CD4-positive, CD25-positive, alpha-beta regulatory T cell (primary cell): Measurements from ENCODE around the gene AGFG2. TPM values are rescaled to one million over a fixed set of nuclear protein-coding genes. Genes with fewer than 3 reads are reported as not detected.
A peak's percentile ranks its signal among the peaks of the same experiment; 100 is the strongest.

ENCODE experiments used
- ATAC-seq, 2 donors: fragments of 150-1000 bp; cut with Tn5 transposase; one replicate each; pipeline ENCODE4 v1.10.0; 2021; ENCODE audit warnings: low read depth in 2 of 2, moderate number of reproducible peaks in 2 of 2, moderate library complexity in 1 of 2
- DNase-seq, 3 donors: peaks; one replicate each; pipeline versions ENCODE4 v3.0.0 to v3.0.0-alpha.2; 2012 to 2022; ENCODE audit warnings: mixed read lengths in 1 of 3
- H3K27ac ChIP-seq: one replicate; pipeline ENCODE4 v1.7.0; 2013; ENCODE audit warnings: mild to moderate bottlenecking, low read length; ENCODE audit not compliant: insufficient read depth, poor library complexity, severe bottlenecking
- H3K27me3 ChIP-seq: one replicate; pipeline ENCODE4 v1.7.0; 2013; ENCODE audit warnings: low read length; ENCODE audit not compliant: control insufficient read depth, insufficient read depth
- H3K36me3 ChIP-seq: one replicate; pipeline ENCODE4 v1.7.0; 2013; ENCODE audit warnings: mild to moderate bottlenecking, low read length, moderate library complexity; ENCODE audit not compliant: control insufficient read depth, insufficient read depth
- H3K4me1 ChIP-seq: 2 replicates; pipeline ENCODE4 v1.7.0; 2013; ENCODE audit warnings: mild to moderate bottlenecking, low read length; ENCODE audit not compliant: insufficient read depth, control insufficient read depth, poor library complexity, severe bottlenecking
- H3K4me3 ChIP-seq: one replicate; pipeline ENCODE4 v1.7.0; 2013; ENCODE audit warnings: low read depth, mild to moderate bottlenecking, low read length, moderate library complexity
- H3K9me3 ChIP-seq, 2 experiments: 1 replicate in 1 of 2; 2 replicates in 1 of 2; pipeline ENCODE4 v1.7.0; 2013; ENCODE audit warnings: low read length in 2 of 2, mild to moderate bottlenecking in 1 of 2, moderate library complexity in 1 of 2; ENCODE audit not compliant: control insufficient read depth in 2 of 2
- H3K27ac Mint-ChIP-seq, 3 donors: one replicate each; pipeline ENCODE4 v1.8.0; 2020 to 2022; ENCODE audit warnings: mild to moderate bottlenecking in 3 of 3, mixed read lengths in 3 of 3, moderate library complexity in 2 of 3
- H3K27me3 Mint-ChIP-seq: one replicate; pipeline ENCODE4 v1.8.0; 2022; ENCODE audit warnings: mild to moderate bottlenecking, mixed read lengths
- H3K36me3 Mint-ChIP-seq: one replicate; pipeline ENCODE4 v1.8.0; 2020; ENCODE audit warnings: mixed read lengths
- H3K4me1 Mint-ChIP-seq, 4 donors: one replicate each; pipeline ENCODE4 v1.8.0; 2020 to 2022; ENCODE audit warnings: mixed read lengths in 4 of 4, mild to moderate bottlenecking in 1 of 4
- H3K4me3 Mint-ChIP-seq, 4 donors: one replicate each; pipeline ENCODE4 v1.8.0; 2020 to 2022; ENCODE audit warnings: mild to moderate bottlenecking in 4 of 4, mixed read lengths in 4 of 4, moderate library complexity in 3 of 4
- H3K9me3 Mint-ChIP-seq, 7 donors: one replicate each; pipeline ENCODE4 v1.8.0; 2020 to 2022; ENCODE audit warnings: mixed read lengths in 7 of 7, mild to moderate bottlenecking in 3 of 7, moderate library complexity in 2 of 7
- polyA plus RNA-seq, 4 donors: library from polyadenylated mRNA; unstranded; fragments of 300-500 nt; fragmentation: Illumina TruSeq; gene quantifications; one replicate each; pipeline ENCODE4 v1.2.3, GENCODE V29; 2021
- total RNA-seq: library from RNA; stranded (reverse); gene quantifications from one replicate; pipeline ENCODE4 v1.2.3, GENCODE V29; 2022

AGFG2 gene
- total and polyA plus RNA-seq, 5 donors from 2014 or later = 11.7 to 40.8 (median 17.3) TPM

GRCh38 chr7:100566018-100566531 is 27.1 kb downstream of the AGFG2 start:
- Histone ChIP-seq H3K4me1 (peaks cover 41% of the 10 kb centered on the region), H3K27me3 (no peaks in the 10 kb centered on the region), H3K27ac (no peak overlapping the region), H3K36me3 (peaks cover 16% of the 10 kb centered on the region), H3K9me3 (no peaks in the 10 kb centered on the region), H3K4me3 (no peak overlapping the region)
- H3K9me3 Mint-ChIP-seq = no peaks in the 10 kb centered on the region
- DNase-seq (no peak), ATAC-seq (no peak)
- H3K4me3 Mint-ChIP-seq = peak overlapping the region in 1 of 4 donors; percentile 32
- H3K4me1 Mint-ChIP-seq = peaks cover 0 to 41% (median 19%) of the 10 kb centered on the region in 4 donors
- peaks cover 4% of the 10 kb centered on the region for H3K36me3 Mint-ChIP-seq
- peak overlapping the region in 1 of 3 donors; percentile 84 for H3K27ac Mint-ChIP-seq
- peaks cover 7% of the 10 kb centered on the region for H3K27me3 Mint-ChIP-seq

GRCh38 chr7:100567031-100567730 is 28.2 kb downstream of the AGFG2 start:
- Mint-ChIP-seq H3K9me3 (no peaks in the 10 kb centered on the region), H3K27me3 (peaks cover 12% of the 10 kb centered on the region), H3K4me1 (peaks cover 0 to 50% (median 25%) of the 10 kb centered on the region in 4 donors), H3K36me3 (peaks cover 9% of the 10 kb centered on the region), H3K27ac (peak overlapping the region in 1 of 3 donors; percentile 60), H3K4me3 (no peak overlapping the region)
- ATAC-seq = no peak
- no peak overlapping the region for H3K4me3 ChIP-seq
- DNase-seq = no peak
- peaks cover 47% of the 10 kb centered on the region for H3K4me1 ChIP-seq
- H3K27me3 ChIP-seq = no peaks in the 10 kb centered on the region
- H3K27ac ChIP-seq = peak overlapping the region; percentile 23
- no peaks in the 10 kb centered on the region for H3K9me3 ChIP-seq
- peaks cover 12% of the 10 kb centered on the region for H3K36me3 ChIP-seq

- Histone ChIP-seq H3K27me3 (no peaks in the 10 kb centered on the region), H3K36me3 (peaks cover 7% of the 10 kb centered on the region), H3K4me3 (no peak overlapping the region), H3K4me1 (peaks cover 48% of the 10 kb centered on the region), H3K27ac (peak overlapping the region; percentile 23), H3K9me3 (no peaks in the 10 kb centered on the region)
- Mint-ChIP-seq H3K27me3 (peaks cover 12% of the 10 kb centered on the region), H3K4me1 (peaks cover 0 to 54% (median 27%) of the 10 kb centered on the region in 4 donors), H3K27ac (peak overlapping the region in 1 of 3 donors; percentile 56), H3K4me3 (no peak overlapping the region), H3K9me3 (no peaks in the 10 kb centered on the region), H3K36me3 (peaks cover 10% of the 10 kb centered on the region)
- DNase-seq = no peak
- ATAC-seq = no peak
Observed at GRCh38 chr7:100567751-100568175, 28.8 kb downstream of the AGFG2 start.

- Mint-ChIP-seq H3K4me1 (peaks cover 0 to 54% (median 27%) of the 10 kb centered on the region in 4 donors), H3K9me3 (no peaks in the 10 kb centered on the region), H3K4me3 (peak overlapping the region in 1 of 4 donors; percentile 44), H3K36me3 (peaks cover 10% of the 10 kb centered on the region), H3K27ac (peak overlapping the region in 2 of 3 donors; percentile 56 to 75), H3K27me3 (peaks cover 12% of the 10 kb centered on the region)
- H3K36me3 ChIP-seq = peaks cover 1% of the 10 kb centered on the region
- H3K27me3 ChIP-seq = no peaks in the 10 kb centered on the region
- ATAC-seq (no peak), DNase-seq (no peak)
- H3K4me3 ChIP-seq = no peak overlapping the region
- H3K9me3 ChIP-seq = no peaks in the 10 kb centered on the region
- H3K27ac ChIP-seq = peak overlapping the region; percentile 23
- H3K4me1 ChIP-seq = peaks cover 48% of the 10 kb centered on the region
Observed at GRCh38 chr7:100568176-100568895, 29.3 kb downstream of the AGFG2 start.

GRCh38 chr7:100568896-100569844 is 30.2 kb downstream of the AGFG2 start:
- H3K9me3 Mint-ChIP-seq = no peaks in the 10 kb centered on the region
- peaks cover 6% of the 10 kb centered on the region for H3K36me3 Mint-ChIP-seq
- peaks cover 12% of the 10 kb centered on the region for H3K27me3 Mint-ChIP-seq
- Histone ChIP-seq H3K4me3 (no peak overlapping the region), H3K36me3 (peaks cover 4% of the 10 kb centered on the region), H3K4me1 (peaks cover 45% of the 10 kb centered on the region), H3K27me3 (no peaks in the 10 kb centered on the region), H3K27ac (peak overlapping the region; percentile 69), H3K9me3 (no peaks in the 10 kb centered on the region)
- peak overlapping the region; percentile 75 to 88 (median 81) for H3K27ac Mint-ChIP-seq
- ATAC-seq (peak in 1 of 2 donors; percentile 19), DNase-seq (peak in 2 of 3 donors; percentile 37 to 57)
- peaks cover 0 to 48% (median 23%) of the 10 kb centered on the region in 4 donors for H3K4me1 Mint-ChIP-seq
- peak overlapping the region; percentile 44 to 70 (median 68) for H3K4me3 Mint-ChIP-seq

- ATAC-seq = no peak
- DNase-seq = no peak
Observed at GRCh38 chr7:100570954-100571828, 32.2 kb downstream of the AGFG2 start.

More at GRCh38 chr7:100570954-100571828, 32.2 kb downstream of the AGFG2 start:
- H3K27ac ChIP-seq = no peak overlapping the region
- peak overlapping the region in 1 of 3 donors; percentile 76 for H3K27ac Mint-ChIP-seq
- H3K36me3 ChIP-seq = peaks cover 22% of the 10 kb centered on the region
- no peaks in the 10 kb centered on the region for H3K27me3 ChIP-seq
- peaks cover 0 to 50% (median 23%) of the 10 kb centered on the region in 4 donors for H3K4me1 Mint-ChIP-seq
- H3K9me3 Mint-ChIP-seq = no peaks in the 10 kb centered on the region
- peak overlapping the region in 3 of 4 donors; percentile 54 to 87 (median 61) for H3K4me3 Mint-ChIP-seq
- H3K36me3 Mint-ChIP-seq = peaks cover 7% of the 10 kb centered on the region
- no peaks in the 10 kb centered on the region for H3K9me3 ChIP-seq
- peaks cover 12% of the 10 kb centered on the region for H3K27me3 Mint-ChIP-seq
- no peak overlapping the region for H3K4me3 ChIP-seq
- H3K4me1 ChIP-seq = peaks cover 44% of the 10 kb centered on the region
